Neural cell (in vitro differentiated cells): ENCODE measurements around the gene ARHGAP10.

Source experiments
- CTCF ChIP-seq: fragments of 450-650 bp; IDR thresholded peaks from 2 replicates; pipeline ENCODE4 v1.5.1; 2014; ENCODE audit warnings: antibody characterized with exemption, mild to moderate bottlenecking, moderate library complexity; ENCODE audit not compliant: poor library complexity, severe bottlenecking
- EP300 ChIP-seq: fragments of 450-650 bp; conservative IDR thresholded peaks from 2 replicates; pipeline ENCODE4 v1.6.1; 2014; ENCODE audit warnings: antibody characterized with exemption, mild to moderate bottlenecking, moderate library complexity; ENCODE audit not compliant: poor library complexity, severe bottlenecking
- EZH2 ChIP-seq: fragments of 200-600, 300-800 bp; shearing (Covaris generic), sonication (generic); IDR thresholded peaks from 2 replicates; pipeline ENCODE4 v1.6.1; 2014; ENCODE audit warnings: antibody characterized with exemption, low read length, borderline replicate concordance, mild to moderate bottlenecking; ENCODE audit not compliant: insufficient read depth, poor library complexity, severe bottlenecking
- MXI1 ChIP-seq: fragments of 450-650 bp; conservative IDR thresholded peaks from 2 replicates; pipeline ENCODE4 v1.6.1; 2014; ENCODE audit warnings: antibody characterized with exemption, mild to moderate bottlenecking; ENCODE audit not compliant: poor library complexity, severe bottlenecking
- POLR2AphosphoS5 ChIP-seq: IDR thresholded peaks from 2 replicates; pipeline ENCODE4 v1.6.1; 2012
- RAD21 ChIP-seq: fragments of 450-650 bp; conservative IDR thresholded peaks from 2 replicates; pipeline ENCODE4 v1.6.1; 2014; ENCODE audit warnings: antibody characterized with exemption, mild to moderate bottlenecking, moderate library complexity
- REST ChIP-seq: IDR thresholded peaks from 2 replicates; pipeline ENCODE4 v1.6.1; 2012; ENCODE audit warnings: borderline replicate concordance
- SMC3 ChIP-seq: fragments of 450-650 bp; conservative IDR thresholded peaks from 2 replicates; pipeline ENCODE4 v1.6.1; 2014; ENCODE audit warnings: antibody characterized with exemption, mild to moderate bottlenecking, moderate library complexity; ENCODE audit not compliant: poor library complexity
- TAF1 ChIP-seq: IDR thresholded peaks from 2 replicates; pipeline ENCODE4 v1.6.1; 2012; ENCODE audit warnings: low read depth

GRCh38 chr4:148007792-148008191 is 275.9 kb downstream of the ARHGAP10 start:
- no peak for TF ChIP-seq EZH2
- TF ChIP-seq REST: no peak
- TF ChIP-seq EP300: no peak
- TF ChIP-seq CTCF: no peak
- no peak for TF ChIP-seq SMC3
- TF ChIP-seq MXI1: no peak
- no peak for TF ChIP-seq POLR2AphosphoS5
- TF ChIP-seq TAF1: no peak
- TF ChIP-seq RAD21: no peak
